Spinal cord (tissue), 10 donors: ENCODE measurements around the gene FADS3. TPM values are rescaled to one million over a fixed set of nuclear protein-coding genes. Genes with fewer than 3 reads are reported as not detected.
A peak's percentile ranks its signal among the peaks of the same experiment; 100 is the strongest.

Experiments
- DNase-seq, 6 donors: peaks; one replicate each; pipeline versions ENCODE4 v3.0.0 to v3.0.0-alpha.2; 2013 to 2015; ENCODE audit warnings: low spot score in 6 of 6, low read depth in 4 of 6
- H3K27ac ChIP-seq: one replicate; pipeline ENCODE4 v1.5.1; 2013; ENCODE audit warnings: low read depth, low read length, control low read depth
- H3K27me3 ChIP-seq: one replicate; pipeline ENCODE4 v1.6.1; 2013; ENCODE audit warnings: low read length; ENCODE audit not compliant: control insufficient read depth, insufficient read depth
- H3K36me3 ChIP-seq: one replicate; pipeline ENCODE4 v1.6.1; 2013; ENCODE audit warnings: low read length; ENCODE audit not compliant: control insufficient read depth, insufficient read depth
- H3K4me1 ChIP-seq: one replicate; pipeline ENCODE4 v1.6.1; 2013; ENCODE audit warnings: low read length; ENCODE audit not compliant: control insufficient read depth, insufficient read depth
- H3K4me3 ChIP-seq: one replicate; pipeline ENCODE4 v1.5.1; 2013; ENCODE audit warnings: low read depth, low read length, control low read depth
- H3K9me3 ChIP-seq: one replicate; pipeline ENCODE4 v1.6.1; 2013; ENCODE audit warnings: low read length; ENCODE audit not compliant: control insufficient read depth, insufficient read depth
- WGBS: methylation state at CpG from one replicate; pipeline ENCODE4 v1.1.5; 2013; ENCODE audit warnings: missing lambda C conversion rate; ENCODE audit not compliant: insufficient coverage; 5-methylcytosine and 5-hydroxymethylcytosine counted together
- polyA plus RNA-seq, 2 donors: library from polyadenylated mRNA; unstranded; fragments of 120-200 nt; gene quantifications; one replicate each; pipeline ENCODE4 v1.2.1, GENCODE V29; 2013; ENCODE audit not compliant: insufficient read length in 2 of 2
- total RNA-seq, 2 donors: library from RNA; depleted of rRNA in 1 of 2; stranded (reverse); fragments of 120-200 nt in 1 of 2; fragments of >200 nt in 1 of 2; gene quantifications; one replicate each; pipeline versions ENCODE4 v1.2.3 to v1.2.4, GENCODE V29; 2013 to 2014
- donor health status: healthy.

FADS3 gene
- total and polyA plus RNA-seq, 4 donors = 41.1 to 66.9 (median 60.3) TPM

DNA sequence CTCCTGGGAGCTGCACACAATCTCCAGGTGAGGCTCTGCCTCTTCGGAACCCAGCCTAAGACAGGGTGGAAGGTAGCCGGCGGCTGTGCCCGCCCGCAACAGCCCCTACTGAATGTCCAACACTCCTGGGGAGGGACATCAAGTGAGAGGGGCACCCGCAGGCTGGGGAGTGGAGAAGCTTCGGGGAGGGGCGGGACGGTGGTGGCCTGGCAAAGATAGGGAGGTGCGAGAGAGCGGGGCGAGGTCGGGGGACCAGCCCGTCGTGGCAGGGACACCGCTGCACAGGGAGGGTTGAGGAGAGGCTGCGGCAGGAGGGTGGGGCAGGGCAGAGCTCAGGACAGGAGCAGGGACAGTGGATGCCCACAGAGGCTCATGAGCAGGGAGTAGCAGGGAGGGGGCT lies 8.9 kb upstream of the FADS3 start:
- peaks cover 72% of the 10 kb centered on the region for H3K36me3 ChIP-seq
- no peak overlapping the region for H3K27ac ChIP-seq

DNA sequence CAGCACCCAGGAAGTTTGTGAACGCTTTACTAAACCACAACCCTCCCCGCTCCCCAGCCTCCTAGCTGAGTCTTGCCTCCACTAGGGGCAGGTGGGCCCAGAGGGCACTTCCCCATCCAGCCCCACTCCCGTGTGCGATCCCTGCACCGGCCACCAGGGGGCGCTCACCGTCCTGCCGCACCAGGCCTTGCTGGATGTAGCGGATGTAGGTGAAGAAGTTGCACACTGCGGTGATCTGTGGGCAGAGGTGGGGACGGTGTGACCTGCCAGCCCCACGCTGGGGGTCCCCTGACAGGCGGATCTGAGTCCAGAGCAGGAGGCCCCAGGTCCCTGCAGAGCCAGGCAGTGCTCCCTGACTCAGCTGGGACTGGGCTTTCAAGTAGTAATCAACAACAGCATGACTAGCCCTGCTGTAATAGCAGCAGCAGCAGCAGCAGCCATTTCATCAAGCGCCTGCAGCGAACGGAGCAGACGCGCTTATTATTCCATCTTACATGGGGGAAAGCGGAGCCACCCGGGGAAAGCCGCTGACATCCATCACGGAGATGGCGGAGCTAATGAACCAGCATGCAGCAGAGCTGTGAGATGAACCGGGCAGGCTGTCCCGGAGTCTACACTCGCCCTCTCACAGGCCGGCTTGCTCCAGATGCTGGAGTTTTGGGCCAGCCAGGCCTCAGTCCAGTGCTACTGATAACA lies 7.9 kb upstream of the FADS3 start:
- peak in 5 of 6 donors; percentile 36 to 96 (median 52) for DNase-seq
- no peak overlapping the region for H3K4me3 ChIP-seq
- H3K27me3 ChIP-seq = no peaks in the 10 kb centered on the region
- peaks cover 29% of the 10 kb centered on the region for H3K4me1 ChIP-seq
- WGBS = 22% methylated on average over 23 of the region's 27 CpGs
- no peaks in the 10 kb centered on the region for H3K9me3 ChIP-seq
- H3K27ac ChIP-seq = peak overlapping the region; percentile 37
- peaks cover 63% of the 10 kb centered on the region for H3K36me3 ChIP-seq

More for the DNA sequence above, 8.9 kb upstream of the FADS3 start:
- DNase-seq = no peak
- Histone ChIP-seq H3K4me1 (peaks cover 29% of the 10 kb centered on the region), H3K4me3 (no peak overlapping the region), H3K27me3 (no peaks in the 10 kb centered on the region), H3K9me3 (no peaks in the 10 kb centered on the region)
- 94% methylated on average over 16 of the region's 17 CpGs for WGBS

DNA sequence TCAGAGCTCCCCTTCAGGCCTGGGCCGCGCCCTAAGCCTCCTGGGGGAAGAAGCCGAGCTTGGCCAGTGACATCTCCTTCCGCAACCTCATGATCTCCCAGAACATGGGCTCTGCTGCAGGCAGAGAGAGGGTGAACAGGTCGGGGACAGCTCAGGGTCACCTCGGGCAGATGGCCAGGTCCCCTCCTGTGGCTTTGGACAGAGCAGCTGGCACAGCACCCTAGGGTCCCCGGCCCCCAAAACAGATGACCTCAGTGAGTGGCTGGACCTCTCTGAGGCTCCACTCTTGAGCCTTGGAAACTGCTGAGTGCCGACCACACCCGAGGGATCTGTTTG lies 6.9 kb upstream of the FADS3 start:
- Histone ChIP-seq H3K9me3 (no peaks in the 10 kb centered on the region), H3K27ac (peak overlapping the region; percentile 37), H3K36me3 (peaks cover 60% of the 10 kb centered on the region), H3K4me1 (peaks cover 29% of the 10 kb centered on the region), H3K27me3 (no peaks in the 10 kb centered on the region), H3K4me3 (no peak overlapping the region)
- no peak for DNase-seq
- WGBS = 88% methylated on average over 9 of the region's 9 CpGs

DNA sequence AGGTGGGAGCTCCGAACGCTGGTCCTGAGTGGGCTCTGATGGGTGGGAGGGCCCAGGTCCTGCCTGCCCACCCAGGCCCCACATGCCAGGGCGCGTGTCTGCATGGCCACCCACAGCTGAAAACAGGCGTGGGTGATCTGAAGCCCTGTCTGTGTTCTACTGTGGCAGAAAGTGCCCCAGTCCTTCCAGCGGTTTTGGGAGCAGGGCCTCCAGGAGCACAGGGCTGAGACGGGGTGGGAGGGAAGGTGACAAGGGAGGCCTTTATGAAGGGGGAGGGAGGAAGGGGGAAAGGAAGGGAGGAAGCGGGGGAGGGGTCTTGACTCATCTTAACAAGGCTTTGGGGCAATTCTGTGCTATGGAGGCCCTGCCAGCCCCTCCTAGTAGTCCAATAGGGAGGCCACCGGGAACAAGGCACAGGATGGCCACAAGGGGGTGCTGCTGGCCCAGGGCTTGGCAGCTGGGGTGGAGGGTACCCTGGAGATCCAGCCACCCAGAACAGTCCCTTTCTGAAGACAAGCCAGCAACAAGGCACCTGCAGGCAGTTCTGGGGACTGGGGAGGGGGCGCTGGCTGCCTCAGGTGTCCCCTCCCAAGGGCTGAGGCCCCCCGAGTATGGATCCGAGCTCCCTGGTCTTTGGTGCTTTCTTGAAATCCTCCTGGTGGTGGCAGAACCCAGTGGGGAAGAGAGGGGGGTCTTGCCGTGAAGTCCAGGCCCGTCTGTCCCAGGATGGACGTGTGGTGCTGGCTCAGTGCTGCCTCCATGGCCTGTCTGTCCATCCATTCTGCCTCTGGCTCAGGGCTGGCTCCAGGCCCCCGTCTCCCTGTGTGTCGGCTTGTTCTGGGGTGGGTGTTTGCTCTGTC lies 6.3 kb upstream of the FADS3 start:
- Histone ChIP-seq H3K36me3 (peaks cover 54% of the 10 kb centered on the region), H3K27me3 (no peaks in the 10 kb centered on the region), H3K9me3 (no peaks in the 10 kb centered on the region), H3K27ac (peak overlapping the region; percentile 37), H3K4me1 (peaks cover 29% of the 10 kb centered on the region), H3K4me3 (no peak overlapping the region)
- peak in 3 of 6 donors; percentile 27 to 82 (median 81) for DNase-seq
- WGBS = 51% methylated on average over 17 of the region's 17 CpGs

DNA sequence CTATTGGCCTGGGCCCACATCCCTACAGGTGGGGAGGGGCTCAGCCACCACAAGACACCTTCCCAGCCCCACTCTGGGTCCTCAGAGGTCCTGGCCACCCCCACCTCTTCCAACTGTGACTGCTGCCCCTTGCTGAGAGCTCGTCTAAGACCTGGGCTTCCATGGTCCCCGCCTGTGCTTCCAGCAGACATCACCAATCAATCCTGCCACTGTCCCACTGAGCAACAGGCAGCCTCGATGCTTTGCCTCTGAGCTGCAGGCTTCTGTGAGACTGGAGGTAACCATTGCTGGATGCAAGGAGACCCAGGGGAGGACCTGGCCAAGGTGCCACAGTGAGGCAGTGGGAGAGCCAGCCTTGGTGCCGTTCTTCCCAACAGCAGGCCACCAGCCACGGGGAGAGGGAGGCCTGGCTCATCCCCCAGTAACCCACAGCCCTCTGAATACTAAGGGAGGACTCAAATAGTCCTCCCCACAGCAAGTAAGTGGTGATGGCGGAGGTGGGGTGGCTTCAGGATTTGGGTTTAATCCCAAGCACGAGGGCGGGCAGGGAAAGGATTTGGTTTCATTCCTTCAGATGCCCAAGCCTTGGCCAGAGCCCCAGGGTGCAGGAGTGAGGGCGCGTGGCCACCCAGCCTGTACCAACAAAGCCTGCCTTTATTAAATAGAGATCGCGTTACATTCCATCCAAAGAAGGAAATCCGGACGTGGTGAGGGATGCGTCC lies 5.5 kb upstream of the FADS3 start:
- 67% methylated on average over 10 of the region's 15 CpGs for WGBS
- no peak overlapping the region for H3K4me3 ChIP-seq
- no peaks in the 10 kb centered on the region for H3K27me3 ChIP-seq
- no peak for DNase-seq
- H3K9me3 ChIP-seq = no peaks in the 10 kb centered on the region
- H3K4me1 ChIP-seq = peaks cover 35% of the 10 kb centered on the region
- no peak overlapping the region for H3K27ac ChIP-seq
- H3K36me3 ChIP-seq = peaks cover 49% of the 10 kb centered on the region

DNA sequence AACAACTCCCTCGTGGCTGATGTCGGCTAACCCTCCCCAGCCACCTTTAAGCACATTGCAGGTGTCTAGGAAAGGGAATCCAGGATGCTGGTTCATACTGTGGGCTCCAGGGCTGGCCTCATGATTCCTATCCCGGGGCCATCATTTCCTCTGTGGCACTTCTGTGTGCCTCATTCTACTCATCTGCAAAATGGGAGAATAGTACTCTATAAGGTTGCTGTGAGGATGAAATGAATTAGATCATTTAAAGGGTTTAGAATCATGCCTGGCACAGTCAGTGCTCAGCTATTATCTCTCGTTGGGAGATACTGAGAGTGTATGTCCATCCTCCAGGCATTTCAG lies 4.3 kb upstream of the FADS3 start:
- 44% methylated on average over 1 of the region's 4 CpGs for WGBS
- H3K27me3 ChIP-seq = no peaks in the 10 kb centered on the region
- peaks cover 44% of the 10 kb centered on the region for H3K36me3 ChIP-seq
- no peak overlapping the region for H3K27ac ChIP-seq
- no peak for DNase-seq
- H3K4me3 ChIP-seq = no peak overlapping the region
- H3K9me3 ChIP-seq = no peaks in the 10 kb centered on the region
- H3K4me1 ChIP-seq = peaks cover 41% of the 10 kb centered on the region

DNA sequence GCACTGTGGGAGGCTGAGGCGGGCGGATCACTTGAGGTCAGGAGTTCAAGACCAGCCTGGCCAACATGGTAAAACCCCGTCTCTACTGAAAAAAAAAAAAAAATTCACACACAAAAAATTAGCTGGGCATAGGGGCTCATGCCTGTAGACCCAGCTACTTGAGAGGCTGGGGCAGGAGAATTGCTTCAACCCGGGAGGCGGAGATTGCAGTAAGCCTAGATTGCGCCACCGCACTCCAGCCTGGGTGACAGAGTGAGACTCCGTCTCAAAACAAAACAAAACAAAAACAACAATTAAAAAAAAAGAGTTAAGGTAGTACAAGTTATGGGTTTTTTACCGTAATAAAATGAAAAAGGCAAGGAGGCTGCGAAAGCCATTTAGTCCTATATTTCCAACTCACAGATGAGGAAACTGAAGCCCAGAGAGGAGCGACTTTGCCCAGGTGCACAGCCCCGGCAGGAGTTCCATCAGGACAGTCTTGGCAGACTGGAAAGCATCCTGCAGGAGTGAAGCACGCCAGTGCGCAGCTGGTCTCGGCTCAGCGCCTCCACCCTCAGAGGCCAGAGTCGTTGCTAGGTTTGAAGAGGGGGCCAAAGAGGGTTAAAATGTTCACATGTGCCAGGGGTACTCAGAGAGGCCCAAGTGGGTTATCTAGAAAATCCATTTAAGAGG lies 3.8 kb upstream of the FADS3 start:
- H3K9me3 ChIP-seq = no peaks in the 10 kb centered on the region
- H3K27me3 ChIP-seq = no peaks in the 10 kb centered on the region
- no peak for DNase-seq
- WGBS = 74% methylated on average over 6 of the region's 17 CpGs
- no peak overlapping the region for H3K4me3 ChIP-seq
- peaks cover 44% of the 10 kb centered on the region for H3K36me3 ChIP-seq
- no peak overlapping the region for H3K27ac ChIP-seq
- H3K4me1 ChIP-seq = peaks cover 46% of the 10 kb centered on the region

DNA sequence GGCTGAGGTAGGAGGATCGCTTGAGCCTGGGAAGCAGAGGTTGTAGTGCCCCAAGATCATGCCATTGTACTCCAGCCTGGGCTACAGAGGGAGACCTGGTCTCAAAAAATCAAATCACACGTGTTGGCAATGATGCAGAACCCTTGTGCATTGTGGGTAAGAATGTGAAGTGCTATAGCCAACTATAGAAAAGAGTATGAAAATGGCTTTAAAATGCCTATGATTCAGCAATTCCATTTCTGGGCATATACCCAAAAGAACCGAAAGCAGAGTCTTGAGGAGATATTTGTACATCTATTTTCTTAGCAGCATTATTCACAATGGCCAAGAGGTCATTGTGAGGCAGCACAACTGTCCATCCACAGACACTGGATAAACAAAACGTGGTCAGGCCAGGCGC lies 2.6 kb upstream of the FADS3 start:
- WGBS = 96% methylated on average over 3 of the region's 5 CpGs
- H3K4me3 ChIP-seq = no peak overlapping the region
- H3K9me3 ChIP-seq = no peaks in the 10 kb centered on the region
- peaks cover 42% of the 10 kb centered on the region for H3K36me3 ChIP-seq
- H3K27me3 ChIP-seq = no peaks in the 10 kb centered on the region
- peaks cover 42% of the 10 kb centered on the region for H3K4me1 ChIP-seq
- no peak overlapping the region for H3K27ac ChIP-seq
- no peak for DNase-seq

DNA sequence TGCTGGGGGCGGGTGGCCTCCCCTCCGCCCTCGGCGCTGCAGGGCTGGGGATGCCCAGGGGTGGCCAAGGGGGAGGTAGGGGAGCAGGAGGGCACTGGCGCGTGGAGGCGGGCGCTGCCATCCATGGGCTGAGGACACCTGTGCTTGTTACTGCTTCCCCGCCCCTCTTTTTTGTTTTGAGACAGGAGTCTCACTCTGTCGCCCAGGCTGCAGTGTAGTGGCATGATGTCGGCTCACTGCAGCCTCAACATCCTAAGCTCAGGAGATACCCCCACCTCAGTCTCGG lies 683 bp upstream of the FADS3 start:
- H3K27ac ChIP-seq = peak overlapping the region; percentile 69
- DNase-seq = peak in 1 of 6 donors; percentile 15

More for the DNA sequence above, 683 bp upstream of the FADS3 start:
- H3K4me1 ChIP-seq = peaks cover 25% of the 10 kb centered on the region
- H3K36me3 ChIP-seq = peaks cover 32% of the 10 kb centered on the region
- H3K27me3 ChIP-seq = no peaks in the 10 kb centered on the region
- no peaks in the 10 kb centered on the region for H3K9me3 ChIP-seq
- peak overlapping the region; percentile 48 for H3K4me3 ChIP-seq
- 3% methylated on average over 11 of the region's 12 CpGs for WGBS
